Fibroblast of lung (primary cell): Measurements from ENCODE around the gene MTOR. TPM values are rescaled to one million over a fixed set of nuclear protein-coding genes. Genes with fewer than 3 reads are reported as not detected.

ENCODE experiments used
- DNase-seq, 2 donors: peaks; one replicate each; pipeline versions ENCODE4 v3.0.0 to v3.0.0-alpha.2; 2010; ENCODE audit warnings: low read depth in 2 of 2
- H2AFZ ChIP-seq: 2 replicates; pipeline ENCODE4 v1.5.1; 2012; ENCODE audit warnings: low read length, control low read depth, inconsistent platforms
- H3K27ac ChIP-seq: 2 replicates; pipeline ENCODE4 v1.5.1; 2011; ENCODE audit warnings: low read length, control low read depth; ENCODE audit not compliant: insufficient read depth
- H3K27me3 ChIP-seq: 2 replicates; pipeline ENCODE4 v1.5.1; 2011; ENCODE audit warnings: mild to moderate bottlenecking, low read length; ENCODE audit not compliant: control insufficient read depth, insufficient read depth
- H3K36me3 ChIP-seq: 2 replicates; pipeline ENCODE4 v1.5.1; 2011; ENCODE audit warnings: low read length; ENCODE audit not compliant: control insufficient read depth, insufficient read depth
- H3K4me1 ChIP-seq: 2 replicates; pipeline ENCODE4 v1.5.1; 2011; ENCODE audit warnings: low read length; ENCODE audit not compliant: control insufficient read depth, insufficient read depth; ENCODE audit errors: extremely low read depth
- H3K4me2 ChIP-seq: 2 replicates; pipeline ENCODE4 v1.5.1; 2011; ENCODE audit warnings: low read length, control low read depth; ENCODE audit not compliant: insufficient read depth; ENCODE audit errors: extremely low read depth
- H3K4me3 ChIP-seq, 4 experiments: fragments of 200-600 bp in 1 of 4; sonication (generic) in 1 of 4; replicated peaks in 1 of 4; 2 replicates each; pipeline ENCODE4 v1.5.1; 2011 to 2016; ENCODE audit warnings: low read length in 4 of 4, low read depth in 3 of 4, mild to moderate bottlenecking in 3 of 4, control low read depth in 2 of 4, inconsistent platforms in 1 of 4, mixed read lengths in 1 of 4; ENCODE audit not compliant: insufficient read depth in 1 of 4; ENCODE audit errors: control extremely low read depth in 1 of 4
- H3K79me2 ChIP-seq: 2 replicates; pipeline ENCODE4 v1.5.1; 2012; ENCODE audit warnings: mild to moderate bottlenecking, low read length, inconsistent platforms; ENCODE audit not compliant: control insufficient read depth, insufficient read depth
- H3K9ac ChIP-seq: 2 replicates; pipeline ENCODE4 v1.5.1; 2011; ENCODE audit warnings: mild to moderate bottlenecking, low read length, control low read depth; ENCODE audit not compliant: insufficient read depth
- H3K9me3 ChIP-seq: 2 replicates; pipeline ENCODE4 v1.5.1; 2012; ENCODE audit warnings: low read depth, low read length; ENCODE audit not compliant: control insufficient read depth, insufficient read depth
- H4K20me1 ChIP-seq: 2 replicates; pipeline ENCODE4 v1.5.1; 2011; ENCODE audit warnings: low read length; ENCODE audit not compliant: control insufficient read depth, insufficient read depth; ENCODE audit errors: extremely low read depth
- EZH2 ChIP-seq: IDR thresholded peaks from 2 replicates; pipeline ENCODE4 v1.5.1; 2012; ENCODE audit warnings: low read length, control low read depth, mild to moderate bottlenecking; ENCODE audit errors: missing control alignments
- polyA plus RNA-seq, 2 donors: library from polyadenylated mRNA; depleted of rRNA in 1 of 2; stranded (reverse) in 1 of 2; unstranded in 1 of 2; fragments of >200 nt; gene quantifications; 2 replicates each; pipeline ENCODE4 v1.2.1, GENCODE V29; 2011 to 2012; ENCODE audit warnings: missing spikeins in 1 of 2
- total RNA-seq: library from RNA; depleted of rRNA; stranded (reverse); fragments of >200 nt; gene quantifications from 2 replicates; pipeline ENCODE4 v1.2.1, GENCODE V29; 2014
- TF ChIP-seq, protein P1 (sequence below), 2 donors: IDR thresholded peaks in 1 of 2; conservative IDR thresholded peaks in 1 of 2; 1 replicate in 1 of 2; 2 replicates in 1 of 2; pipeline ENCODE4 v1.5.1; 2011 to 2012; ENCODE audit warnings: low read length in 2 of 2, control low read depth in 1 of 2, inconsistent platforms in 1 of 2, low read depth in 1 of 2, mild to moderate bottlenecking in 1 of 2

MTOR gene
- total and polyA plus RNA-seq, 2 donors (not counting 1 experiment from before 2014, with no cell fraction given): 20.2 to 36.2 TPM

DNA sequence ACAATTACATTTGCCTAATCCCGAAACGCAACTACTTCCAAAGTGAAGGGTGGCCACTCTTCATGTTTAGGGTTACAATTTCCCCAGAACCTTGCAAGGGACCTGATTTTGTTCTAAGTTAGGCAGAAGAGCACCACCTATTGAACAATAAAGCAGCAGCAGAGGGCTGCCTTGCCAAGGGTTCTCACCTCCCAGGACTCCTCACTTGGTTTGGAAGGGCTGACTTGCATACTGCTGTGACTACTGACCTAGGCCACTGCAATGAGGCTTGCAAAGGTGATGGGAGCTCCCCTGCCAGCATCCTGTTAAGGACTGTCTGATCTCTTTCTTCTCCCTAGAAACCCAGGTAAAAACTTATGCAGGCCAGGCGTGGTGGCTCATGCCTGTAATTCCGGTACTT is 14.2 kb downstream of the MTOR start:
- no peak overlapping the region for H3K9ac ChIP-seq
- no peak overlapping the region for H3K4me2 ChIP-seq
- no peaks in the 10 kb centered on the region for H3K27me3 ChIP-seq
- no peaks in the 10 kb centered on the region for H4K20me1 ChIP-seq
- H3K79me2 ChIP-seq: no peaks in the 10 kb centered on the region
- H3K4me3 ChIP-seq: no peak overlapping the region
- no peak for TF ChIP-seq EZH2
- TF ChIP-seq, protein P1, sequence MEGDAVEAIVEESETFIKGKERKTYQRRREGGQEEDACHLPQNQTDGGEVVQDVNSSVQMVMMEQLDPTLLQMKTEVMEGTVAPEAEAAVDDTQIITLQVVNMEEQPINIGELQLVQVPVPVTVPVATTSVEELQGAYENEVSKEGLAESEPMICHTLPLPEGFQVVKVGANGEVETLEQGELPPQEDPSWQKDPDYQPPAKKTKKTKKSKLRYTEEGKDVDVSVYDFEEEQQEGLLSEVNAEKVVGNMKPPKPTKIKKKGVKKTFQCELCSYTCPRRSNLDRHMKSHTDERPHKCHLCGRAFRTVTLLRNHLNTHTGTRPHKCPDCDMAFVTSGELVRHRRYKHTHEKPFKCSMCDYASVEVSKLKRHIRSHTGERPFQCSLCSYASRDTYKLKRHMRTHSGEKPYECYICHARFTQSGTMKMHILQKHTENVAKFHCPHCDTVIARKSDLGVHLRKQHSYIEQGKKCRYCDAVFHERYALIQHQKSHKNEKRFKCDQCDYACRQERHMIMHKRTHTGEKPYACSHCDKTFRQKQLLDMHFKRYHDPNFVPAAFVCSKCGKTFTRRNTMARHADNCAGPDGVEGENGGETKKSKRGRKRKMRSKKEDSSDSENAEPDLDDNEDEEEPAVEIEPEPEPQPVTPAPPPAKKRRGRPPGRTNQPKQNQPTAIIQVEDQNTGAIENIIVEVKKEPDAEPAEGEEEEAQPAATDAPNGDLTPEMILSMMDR (conservative IDR thresholded peaks at IDR 0.05 in 1 of 2, IDR thresholded peaks at IDR 0.05 in 1 of 2; ENCODE audit: low read depth in 1 of 2, low read length in 2 of 2): no peak
- no peak overlapping the region for H3K27ac ChIP-seq
- DNase-seq: no peak
- H3K36me3 ChIP-seq: peaks cover 9% of the 10 kb centered on the region
- H3K9me3 ChIP-seq: no peaks in the 10 kb centered on the region
- no peak overlapping the region for H2AFZ ChIP-seq
- H3K4me1 ChIP-seq: no peaks in the 10 kb centered on the region

DNA sequence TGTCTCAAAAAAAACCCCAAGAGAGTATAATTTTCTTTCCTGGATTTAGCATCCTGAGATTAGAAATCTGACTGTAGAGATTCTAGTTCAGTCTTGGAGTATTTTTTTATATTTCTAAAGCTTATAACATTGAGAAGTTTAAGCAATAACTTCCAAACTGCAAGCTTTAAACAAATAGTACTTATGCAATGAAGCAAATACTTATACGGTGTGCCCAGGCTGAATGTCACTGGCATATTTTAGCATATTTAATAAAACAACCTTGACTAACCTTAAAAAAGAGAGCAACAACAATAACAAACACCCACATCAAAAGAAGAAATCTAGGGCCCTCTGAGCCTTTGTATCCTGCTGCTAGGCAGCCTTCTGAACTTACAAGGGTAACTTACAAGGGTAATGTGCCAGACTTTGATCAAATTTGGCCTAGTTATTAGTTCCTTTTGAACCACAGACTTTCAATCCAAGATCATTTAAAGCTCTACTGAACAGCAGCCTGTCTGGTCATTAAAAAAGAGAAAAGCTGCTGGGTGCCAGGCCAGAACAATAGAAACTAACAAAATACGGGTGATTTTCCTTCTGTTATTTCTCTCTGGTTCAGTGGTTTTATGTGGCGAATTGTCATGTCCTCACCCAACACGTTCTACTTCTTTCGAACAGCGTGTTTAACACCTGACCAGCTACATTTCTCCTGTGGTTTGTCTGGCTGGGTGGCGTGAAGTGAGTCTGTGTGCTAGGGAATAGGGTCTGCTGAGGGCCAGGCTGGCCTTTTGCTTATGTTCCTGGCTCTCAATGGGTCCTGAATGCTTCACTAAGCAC is 16.2 kb downstream of the MTOR start:
- peaks cover 11% of the 10 kb centered on the region for H3K36me3 ChIP-seq
- no peak overlapping the region for H3K27ac ChIP-seq

DNA sequence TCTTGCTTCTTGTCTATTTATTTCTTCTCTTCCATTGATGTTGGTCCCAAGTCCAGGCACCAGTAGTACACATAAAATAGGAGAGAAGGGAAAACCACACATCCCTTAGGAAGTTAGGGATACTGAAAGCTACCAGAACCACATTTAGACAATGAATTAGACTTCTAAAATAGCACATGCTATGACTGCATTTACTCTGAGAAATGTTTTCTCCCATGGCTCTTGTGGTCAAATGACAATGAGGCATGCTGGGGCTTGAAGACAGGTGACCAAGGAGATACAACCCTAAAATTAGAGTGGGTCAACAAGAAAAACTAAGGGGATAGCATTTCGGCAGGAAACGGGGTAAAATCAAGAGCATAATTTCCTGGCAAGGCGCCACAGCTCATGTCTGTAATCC is 17.1 kb downstream of the MTOR start:
- H2AFZ ChIP-seq: no peak overlapping the region
- DNase-seq: no peak
- H3K9me3 ChIP-seq: no peaks in the 10 kb centered on the region
- no peak overlapping the region for H3K27ac ChIP-seq
- no peak overlapping the region for H3K4me3 ChIP-seq
- no peaks in the 10 kb centered on the region for H4K20me1 ChIP-seq
- no peak overlapping the region for H3K9ac ChIP-seq
- H3K4me2 ChIP-seq: no peak overlapping the region
- no peaks in the 10 kb centered on the region for H3K27me3 ChIP-seq
- H3K79me2 ChIP-seq: no peaks in the 10 kb centered on the region
- H3K4me1 ChIP-seq: no peaks in the 10 kb centered on the region
- peaks cover 15% of the 10 kb centered on the region for H3K36me3 ChIP-seq
- TF ChIP-seq, protein P1 (conservative IDR thresholded peaks at IDR 0.05 in 1 of 2, IDR thresholded peaks at IDR 0.05 in 1 of 2; ENCODE audit: low read depth in 1 of 2, low read length in 2 of 2): no peak
- TF ChIP-seq EZH2: no peak

More for the DNA sequence above, 16.2 kb downstream of the MTOR start:
- DNase-seq: no peak
- Histone ChIP-seq H3K4me3 (no peak overlapping the region), H3K9me3 (no peaks in the 10 kb centered on the region), H3K4me1 (no peaks in the 10 kb centered on the region), H3K9ac (no peak overlapping the region), H3K79me2 (no peaks in the 10 kb centered on the region), H2AFZ (no peak overlapping the region), H3K4me2 (no peak overlapping the region), H4K20me1 (no peaks in the 10 kb centered on the region), H3K27me3 (no peaks in the 10 kb centered on the region)
- TF ChIP-seq, protein P1 (conservative IDR thresholded peaks at IDR 0.05 in 1 of 2, IDR thresholded peaks at IDR 0.05 in 1 of 2; ENCODE audit: low read depth in 1 of 2, low read length in 2 of 2): no peak
- no peak for TF ChIP-seq EZH2
